ENCODE results near the gene GSTT2.
"Not testable (repeated sequence)": the region's sequence is repeated elsewhere in the genome, so short reads cannot be mapped to it uniquely, and the experiment has no call there.

DNA sequence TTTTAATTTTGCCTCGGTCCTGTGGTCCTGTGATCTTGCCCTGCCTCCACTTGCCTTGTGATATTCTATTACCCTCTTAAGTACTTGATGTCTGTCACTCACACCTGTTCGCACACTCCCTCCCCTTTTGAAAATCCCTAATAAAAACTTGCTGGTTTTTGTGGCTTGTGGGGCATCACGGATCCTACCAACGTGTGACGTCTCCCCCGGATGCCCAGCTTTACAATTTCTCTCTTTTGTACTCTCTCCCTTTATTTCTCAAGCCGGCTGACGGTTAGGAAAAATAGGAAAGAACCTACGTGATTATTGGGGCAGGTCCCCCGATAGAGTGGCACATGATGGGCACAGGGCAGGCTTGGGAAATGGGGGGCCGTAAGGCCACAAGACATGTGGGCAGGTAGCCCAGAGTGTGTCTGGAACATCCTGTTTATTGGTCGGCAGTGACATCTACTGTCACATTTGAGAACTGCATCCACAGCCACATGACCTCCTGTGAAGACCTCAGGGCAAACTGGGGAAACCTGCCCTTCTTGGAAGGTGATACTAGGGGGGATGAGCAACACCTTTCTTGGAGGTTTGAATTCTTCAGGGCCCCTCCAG lies 23.5 kb upstream of the GSTT2 start:
- TF ChIP-seq, protein P1, sequence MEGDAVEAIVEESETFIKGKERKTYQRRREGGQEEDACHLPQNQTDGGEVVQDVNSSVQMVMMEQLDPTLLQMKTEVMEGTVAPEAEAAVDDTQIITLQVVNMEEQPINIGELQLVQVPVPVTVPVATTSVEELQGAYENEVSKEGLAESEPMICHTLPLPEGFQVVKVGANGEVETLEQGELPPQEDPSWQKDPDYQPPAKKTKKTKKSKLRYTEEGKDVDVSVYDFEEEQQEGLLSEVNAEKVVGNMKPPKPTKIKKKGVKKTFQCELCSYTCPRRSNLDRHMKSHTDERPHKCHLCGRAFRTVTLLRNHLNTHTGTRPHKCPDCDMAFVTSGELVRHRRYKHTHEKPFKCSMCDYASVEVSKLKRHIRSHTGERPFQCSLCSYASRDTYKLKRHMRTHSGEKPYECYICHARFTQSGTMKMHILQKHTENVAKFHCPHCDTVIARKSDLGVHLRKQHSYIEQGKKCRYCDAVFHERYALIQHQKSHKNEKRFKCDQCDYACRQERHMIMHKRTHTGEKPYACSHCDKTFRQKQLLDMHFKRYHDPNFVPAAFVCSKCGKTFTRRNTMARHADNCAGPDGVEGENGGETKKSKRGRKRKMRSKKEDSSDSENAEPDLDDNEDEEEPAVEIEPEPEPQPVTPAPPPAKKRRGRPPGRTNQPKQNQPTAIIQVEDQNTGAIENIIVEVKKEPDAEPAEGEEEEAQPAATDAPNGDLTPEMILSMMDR (IDR thresholded peaks at IDR 0.05) = peak; percentile 67 to 96 (median 88)
- TF ChIP-seq POLR2A (IDR thresholded peaks at IDR 0.05) = not testable (repeated sequence)

Data from adrenal gland (tissue), 5 donors.